NT2/D1 (cell line): ENCODE data around the gene ADGRG3.

Source experiments
- DNase-seq: peaks from one replicate; pipeline ENCODE4 v3.0.0-alpha.2; 2011; ENCODE audit warnings: low read depth, low spot score
- H3K27me3 ChIP-seq: 2 replicates; pipeline ENCODE4 v1.6.0; 2011; ENCODE audit warnings: mild to moderate bottlenecking; ENCODE audit not compliant: insufficient read length, insufficient read depth
- H3K36me3 ChIP-seq: 2 replicates; pipeline ENCODE4 v1.6.1; 2011; ENCODE audit warnings: mild to moderate bottlenecking, low read length, mixed read lengths; ENCODE audit not compliant: insufficient read depth, insufficient read length
- H3K4me1 ChIP-seq: 2 replicates; pipeline ENCODE4 v1.5.1; 2011; ENCODE audit not compliant: insufficient read depth, insufficient read length
- H3K4me3 ChIP-seq: 2 replicates; pipeline ENCODE4 v1.5.1; 2011; ENCODE audit warnings: low read depth; ENCODE audit not compliant: insufficient read length
- H3K9ac ChIP-seq: 2 replicates; pipeline ENCODE4 v1.6.0; 2011; ENCODE audit warnings: low read depth; ENCODE audit not compliant: insufficient read length
- H3K9me3 ChIP-seq: 2 replicates; pipeline ENCODE4 v1.5.1; 2011; ENCODE audit warnings: mild to moderate bottlenecking, low read length; ENCODE audit not compliant: insufficient read depth
- SUZ12 ChIP-seq: IDR thresholded peaks from 2 replicates; pipeline ENCODE4 v1.6.1; 2011; ENCODE audit not compliant: insufficient read length, insufficient read depth; ENCODE audit errors: extremely low read depth
- YY1 ChIP-seq: IDR thresholded peaks from 2 replicates; pipeline ENCODE4 v1.6.1; 2011; ENCODE audit not compliant: insufficient read length, insufficient read depth
- ZNF274 ChIP-seq: IDR thresholded peaks from 2 replicates; pipeline ENCODE4 v1.6.1; 2011; ENCODE audit warnings: mild to moderate bottlenecking, low read depth, low read length

The ADGRG3 gene

DNA sequence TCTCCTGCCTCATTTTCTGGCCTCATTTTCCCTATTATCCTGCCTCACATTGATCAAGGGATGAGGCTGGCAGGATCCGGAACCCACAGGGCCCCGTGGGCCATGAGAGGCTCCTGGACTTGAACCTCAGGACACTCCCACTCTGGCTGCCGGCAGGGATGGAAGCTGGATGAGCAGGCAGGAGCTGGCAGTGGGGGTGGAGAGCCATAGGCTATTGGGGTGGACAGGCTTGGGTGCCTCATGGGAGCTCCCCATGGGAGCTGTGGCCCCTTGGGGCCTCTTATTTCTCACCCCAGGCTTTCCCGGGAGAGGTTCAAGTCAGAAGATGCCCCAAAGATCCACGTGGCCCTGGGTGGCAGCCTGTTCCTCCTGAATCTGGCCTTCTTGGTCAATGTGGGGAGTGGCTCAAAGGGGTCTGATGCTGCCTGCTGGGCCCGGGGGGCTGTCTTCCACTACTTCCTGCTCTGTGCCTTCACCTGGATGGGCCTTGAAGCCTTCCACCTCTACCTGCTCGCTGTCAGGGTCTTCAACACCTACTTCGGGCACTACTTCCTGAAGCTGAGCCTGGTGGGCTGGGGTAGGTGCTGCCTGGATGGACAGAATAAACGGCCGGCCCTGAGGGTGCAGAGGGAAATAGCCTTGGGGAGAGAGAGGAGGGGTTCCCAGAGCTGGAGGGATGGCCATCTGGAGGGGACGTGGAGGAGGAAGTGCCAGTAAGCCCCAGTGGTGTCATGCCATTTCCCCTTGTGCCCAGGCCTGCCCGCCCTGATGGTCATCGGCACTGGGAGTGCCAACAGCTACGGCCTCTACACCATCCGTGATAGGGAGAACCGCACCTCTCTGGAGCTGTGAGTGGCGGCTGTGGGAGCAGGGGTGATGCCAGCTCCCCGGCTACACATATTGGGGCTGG, 15.8 kb downstream of the ADGRG3 start:
- peaks cover 14% of the 10 kb centered on the region for H3K4me1 ChIP-seq
- DNase-seq: no peak
- no peak overlapping the region for H3K4me3 ChIP-seq

DNA sequence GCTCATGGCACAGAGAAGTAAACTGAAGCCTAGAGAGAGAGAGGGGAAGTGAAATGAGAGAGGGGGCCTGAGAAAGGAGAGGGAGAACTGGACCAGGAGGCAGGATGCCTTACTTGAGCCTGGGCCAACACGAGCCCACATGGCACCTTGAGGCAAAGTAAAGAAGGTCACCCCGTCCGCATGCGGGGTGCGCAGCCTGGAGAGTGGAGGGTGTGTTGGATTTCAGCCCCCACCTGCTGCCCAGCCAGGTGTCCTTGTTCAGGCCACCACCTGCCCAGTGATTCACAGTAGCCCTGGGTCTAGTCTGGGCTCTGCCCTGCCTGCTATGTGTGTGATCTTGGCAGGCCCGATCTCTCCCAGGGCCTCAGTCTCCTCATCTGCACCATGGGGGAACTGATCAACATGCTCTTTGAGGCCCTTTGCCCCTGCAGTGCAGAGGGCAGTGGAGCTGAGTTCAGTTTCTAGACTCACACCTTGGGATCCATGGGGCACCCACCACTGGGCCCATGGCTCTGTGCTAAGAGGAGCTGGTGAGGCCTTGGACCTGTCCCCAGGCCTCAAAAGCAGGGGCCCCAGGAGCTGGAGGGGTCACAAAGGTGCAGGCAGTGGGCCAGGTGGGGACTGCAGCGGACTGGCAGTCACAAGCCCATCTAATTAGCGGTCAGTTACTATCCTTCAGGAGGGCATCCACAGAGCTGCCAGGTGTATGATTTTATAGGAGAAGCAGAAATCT, 16.7 kb downstream of the ADGRG3 start:
- DNase-seq: no peak
- Histone ChIP-seq H3K36me3 (no peaks in the 10 kb centered on the region), H3K9ac (no peak overlapping the region), H3K4me1 (peaks cover 23% of the 10 kb centered on the region), H3K27me3 (no peaks in the 10 kb centered on the region), H3K4me3 (no peak overlapping the region), H3K9me3 (no peaks in the 10 kb centered on the region)
- no peak for TF ChIP-seq YY1
- no peak for TF ChIP-seq SUZ12
- no peak for TF ChIP-seq ZNF274

More for the DNA sequence above, 15.8 kb downstream of the ADGRG3 start:
- no peaks in the 10 kb centered on the region for H3K27me3 ChIP-seq
- TF ChIP-seq YY1 (no peak), ZNF274 (no peak), SUZ12 (no peak)
- peak overlapping the region; percentile 3 for H3K9ac ChIP-seq
- H3K36me3 ChIP-seq: no peaks in the 10 kb centered on the region
- H3K9me3 ChIP-seq: no peaks in the 10 kb centered on the region

DNA sequence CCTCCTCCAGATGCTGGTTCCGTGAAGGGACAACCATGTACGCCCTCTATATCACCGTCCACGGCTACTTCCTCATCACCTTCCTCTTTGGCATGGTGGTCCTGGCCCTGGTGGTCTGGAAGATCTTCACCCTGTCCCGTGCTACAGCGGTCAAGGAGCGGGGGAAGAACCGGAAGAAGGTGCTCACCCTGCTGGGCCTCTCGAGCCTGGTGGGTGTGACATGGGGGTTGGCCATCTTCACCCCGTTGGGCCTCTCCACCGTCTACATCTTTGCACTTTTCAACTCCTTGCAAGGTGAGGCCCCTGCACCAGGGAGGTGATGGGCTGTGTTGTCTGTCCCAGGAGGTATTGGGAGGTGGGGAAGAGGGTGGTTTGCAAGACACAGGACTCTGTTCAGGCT, 17.5 kb downstream of the ADGRG3 start:
- H3K4me3 ChIP-seq: no peak overlapping the region
- H3K27me3 ChIP-seq: no peaks in the 10 kb centered on the region
- DNase-seq: no peak
- TF ChIP-seq YY1 (no peak), SUZ12 (no peak), ZNF274 (no peak)
- H3K9ac ChIP-seq: no peak overlapping the region
- no peaks in the 10 kb centered on the region for H3K36me3 ChIP-seq
- no peaks in the 10 kb centered on the region for H3K9me3 ChIP-seq
- peaks cover 22% of the 10 kb centered on the region for H3K4me1 ChIP-seq

DNA sequence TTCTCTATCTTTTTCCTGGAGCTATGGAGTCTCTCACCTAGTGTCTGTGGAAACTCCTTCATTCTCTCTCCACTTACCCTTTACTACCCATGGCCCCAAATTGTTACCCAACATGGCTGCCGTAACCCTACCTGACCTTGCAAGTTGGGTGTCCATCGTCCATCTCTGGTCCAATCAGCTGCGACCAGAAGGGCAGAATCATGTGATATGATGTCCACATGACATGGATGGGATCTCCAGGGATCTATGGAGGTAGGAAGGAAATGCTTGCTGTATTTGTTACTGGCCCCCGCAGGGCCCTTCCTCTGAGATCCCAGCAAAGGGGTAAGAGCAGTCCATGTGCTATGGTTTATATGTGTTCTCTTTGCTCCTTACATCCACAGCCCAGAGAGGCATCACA, 18.5 kb downstream of the ADGRG3 start:
- Histone ChIP-seq H3K36me3 (no peaks in the 10 kb centered on the region), H3K4me3 (no peak overlapping the region), H3K27me3 (no peaks in the 10 kb centered on the region), H3K4me1 (peaks cover 20% of the 10 kb centered on the region), H3K9me3 (no peaks in the 10 kb centered on the region), H3K9ac (no peak overlapping the region)
- DNase-seq: no peak
- no peak for TF ChIP-seq SUZ12
- TF ChIP-seq ZNF274: no peak
- no peak for TF ChIP-seq YY1

DNA sequence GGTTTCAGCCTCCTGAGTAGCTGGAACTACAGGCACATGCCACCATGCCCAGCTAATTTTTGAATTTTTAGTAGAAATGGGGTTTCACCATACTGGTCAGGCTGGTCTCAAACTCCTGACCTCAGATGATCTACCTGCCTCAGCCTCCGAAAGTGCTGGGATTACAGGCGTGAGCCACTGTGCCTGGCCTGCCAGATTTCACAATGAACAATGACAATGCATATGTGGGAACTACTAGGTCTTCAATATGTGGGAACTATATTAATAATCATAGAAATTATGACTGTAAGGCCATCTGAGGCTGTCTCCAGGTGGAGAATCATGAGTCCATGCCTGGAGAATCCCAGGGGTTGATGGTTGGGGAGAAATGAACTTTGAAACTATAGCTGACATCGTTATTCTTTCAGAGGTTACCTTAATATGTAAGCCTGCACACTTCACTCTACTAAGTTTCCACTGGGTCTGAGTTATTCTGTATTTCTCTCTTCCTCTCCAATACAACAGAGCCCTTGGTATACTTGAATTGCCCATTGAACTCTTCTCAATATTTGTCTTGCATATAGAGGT, 19.3 kb downstream of the ADGRG3 start:
- Histone ChIP-seq H3K4me3 (no peak overlapping the region), H3K27me3 (no peaks in the 10 kb centered on the region), H3K36me3 (no peaks in the 10 kb centered on the region), H3K9me3 (no peaks in the 10 kb centered on the region), H3K9ac (no peak overlapping the region), H3K4me1 (peaks cover 20% of the 10 kb centered on the region)
- TF ChIP-seq YY1 (no peak), ZNF274 (no peak), SUZ12 (no peak)
- DNase-seq: no peak

DNA sequence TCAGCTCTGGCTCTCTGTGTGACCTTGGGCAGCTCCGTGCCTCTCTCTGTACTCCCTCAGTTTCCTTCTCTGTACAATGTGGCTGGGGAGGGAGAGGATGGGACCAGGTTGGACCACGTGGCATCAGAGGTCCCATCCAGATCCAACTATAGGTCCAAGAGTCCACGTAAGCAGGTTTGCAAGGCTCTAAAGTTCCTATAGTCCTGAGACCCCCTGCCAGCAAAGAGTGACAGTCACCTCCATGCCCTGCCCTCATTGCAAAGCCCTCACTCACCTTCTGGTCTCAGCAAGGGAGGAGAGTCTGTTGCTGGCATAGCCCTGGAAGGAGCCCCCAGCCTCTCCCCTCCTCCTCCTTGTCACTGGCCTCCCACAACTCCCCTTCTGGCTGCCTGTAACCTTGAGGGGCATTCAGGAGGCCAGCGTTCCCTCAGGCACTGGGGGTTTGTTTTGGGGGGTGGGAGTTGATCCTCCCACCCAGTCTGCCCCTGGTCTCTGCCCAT, 20.4 kb downstream of the ADGRG3 start:
- Histone ChIP-seq H3K36me3 (no peaks in the 10 kb centered on the region), H3K9ac (no peak overlapping the region), H3K4me1 (peaks cover 15% of the 10 kb centered on the region), H3K4me3 (no peak overlapping the region), H3K27me3 (no peaks in the 10 kb centered on the region), H3K9me3 (no peaks in the 10 kb centered on the region)
- TF ChIP-seq SUZ12: no peak
- no peak for DNase-seq
